WTC11 (cell line): ENCODE results near the gene ANKLE2. TPM values are rescaled to one million over a fixed set of nuclear protein-coding genes. Genes with fewer than 3 reads are reported as not detected.

ENCODE experiments used
- ATAC-seq: fragments of 200-7000 bp; cut with Tn5 transposase; 2 replicates; pipeline ENCODE4 v1.10.0; 2021; ENCODE audit warnings: mild to moderate bottlenecking, moderate library complexity
- CTCF ChIA-PET: fragments of 300-600 bp; sonication (Branson Sonifier 250); formaldehyde crosslinking; loops from one replicate; lab custom pipeline; 2021; ENCODE audit warnings: antibody characterized with exemption; lab: Charles Lee
- POLR2A ChIA-PET: fragments of 350-600 bp; sonication (Branson Sonifier 250); formaldehyde crosslinking; loops from one replicate; lab custom pipeline; 2021; ENCODE audit warnings: antibody characterized with exemption; lab: Charles Lee
- DNase-seq: peaks from one replicate; pipeline ENCODE4 v3.0.0; 2021; ENCODE audit warnings: low spot score
- H3K27ac Mint-ChIP-seq: 2 replicates; pipeline ENCODE4 v1.8.0; 2021; ENCODE audit warnings: mixed read lengths
- H3K27me3 Mint-ChIP-seq: 2 replicates; pipeline ENCODE4 v1.8.0; 2021; ENCODE audit warnings: low read depth, mild to moderate bottlenecking, moderate library complexity, mixed read lengths
- H3K36me3 Mint-ChIP-seq: 2 replicates; pipeline ENCODE4 v1.8.0; 2021; ENCODE audit warnings: mixed read lengths
- H3K4me1 Mint-ChIP-seq: 2 replicates; pipeline ENCODE4 v1.8.0; 2022; ENCODE audit warnings: mixed read lengths
- H3K4me3 Mint-ChIP-seq: 2 replicates; pipeline ENCODE4 v1.8.0; 2021; ENCODE audit warnings: mild to moderate bottlenecking, moderate library complexity, mixed read lengths
- H3K9me3 Mint-ChIP-seq: 2 replicates; pipeline ENCODE4 v1.8.0; 2021; ENCODE audit warnings: mixed read lengths
- ETV6 ChIP-seq: sonication (generic); formaldehyde crosslinking; IDR thresholded peaks from 2 replicates; pipeline ENCODE4 v1.8.1; 2022; ENCODE audit warnings: mild to moderate bottlenecking, missing genetic modification reagents
- FOXJ3 ChIP-seq: sonication (generic); formaldehyde crosslinking; IDR thresholded peaks from 2 replicates; pipeline ENCODE4 v1.9.0; 2021; ENCODE audit warnings: missing genetic modification reagents, mild to moderate bottlenecking, borderline replicate concordance
- FOXK1 ChIP-seq: sonication (generic); formaldehyde crosslinking; IDR thresholded peaks from 2 replicates; pipeline ENCODE4 v1.8.0; 2022; ENCODE audit warnings: mild to moderate bottlenecking, moderate library complexity, missing genetic modification reagents
- FOXP1 ChIP-seq: sonication (generic); formaldehyde crosslinking; IDR thresholded peaks from 2 replicates; pipeline ENCODE4 v1.8.0; 2022; ENCODE audit warnings: missing genetic modification reagents, mild to moderate bottlenecking, moderate library complexity, borderline replicate concordance
- FOXP4 ChIP-seq: sonication (generic); formaldehyde crosslinking; IDR thresholded peaks from 2 replicates; pipeline ENCODE4 v1.8.0; 2022; ENCODE audit warnings: mild to moderate bottlenecking, missing genetic modification reagents
- GABPB1 ChIP-seq: sonication (generic); formaldehyde crosslinking; IDR thresholded peaks from 2 replicates; pipeline ENCODE4 v1.8.1; 2023; ENCODE audit warnings: mild to moderate bottlenecking, missing genetic modification reagents
- GTF2I ChIP-seq: fragments of 250-450 bp; sonication (Bioruptor Pico); conservative IDR thresholded peaks from 2 replicates; pipeline ENCODE4 v1.4.0; 2021; ENCODE audit warnings: mild to moderate bottlenecking
- IRF1 ChIP-seq: sonication (generic); formaldehyde crosslinking; IDR thresholded peaks from 2 replicates; pipeline ENCODE4 v1.8.0; 2023; ENCODE audit warnings: missing genetic modification reagents
- IRF2 ChIP-seq: sonication (generic); formaldehyde crosslinking; IDR thresholded peaks from 2 replicates; pipeline ENCODE4 v1.8.0; 2022; ENCODE audit warnings: low read depth, missing genetic modification reagents, borderline replicate concordance
- MLX ChIP-seq: sonication (generic); formaldehyde crosslinking; IDR thresholded peaks from 2 replicates; pipeline ENCODE4 v1.8.1; 2023; ENCODE audit warnings: mild to moderate bottlenecking, missing genetic modification reagents, moderate library complexity
- SOX15 ChIP-seq: fragments of 250-450 bp; sonication (Bioruptor Pico); IDR thresholded peaks from 2 replicates; pipeline ENCODE4 v1.9.0; 2021; ENCODE audit warnings: mild to moderate bottlenecking
- STAT6 ChIP-seq: sonication (generic); formaldehyde crosslinking; conservative IDR thresholded peaks from 2 replicates; pipeline ENCODE4 v1.8.1; 2023; ENCODE audit warnings: mild to moderate bottlenecking, low read depth, missing genetic modification reagents, moderate library complexity
- ZNF232 ChIP-seq: sonication (generic); formaldehyde crosslinking; IDR thresholded peaks from 2 replicates; pipeline ENCODE4 v1.8.0; 2022; ENCODE audit warnings: mild to moderate bottlenecking, missing genetic modification reagents
- total RNA-seq: library from RNA; stranded (reverse); gene quantifications from 3 replicates; pipeline ENCODE4 v1.2.3, GENCODE V29; 2021
- TF ChIP-seq, protein P1 (sequence below): sonication (generic); formaldehyde crosslinking; IDR thresholded peaks from 2 replicates; pipeline ENCODE4 v1.8.1; 2023; ENCODE audit warnings: mild to moderate bottlenecking, missing genetic modification reagents
- TF ChIP-seq, protein P2 (sequence below): fragments of 250-450 bp; sonication (Bioruptor Pico); IDR thresholded peaks from 2 replicates; pipeline ENCODE4 v1.9.0; 2021; ENCODE audit warnings: mild to moderate bottlenecking, borderline replicate concordance

Gene ANKLE2
- total RNA-seq, 1 experiment from 2014 or later = 63.8 TPM

- TF ChIP-seq, protein P1, sequence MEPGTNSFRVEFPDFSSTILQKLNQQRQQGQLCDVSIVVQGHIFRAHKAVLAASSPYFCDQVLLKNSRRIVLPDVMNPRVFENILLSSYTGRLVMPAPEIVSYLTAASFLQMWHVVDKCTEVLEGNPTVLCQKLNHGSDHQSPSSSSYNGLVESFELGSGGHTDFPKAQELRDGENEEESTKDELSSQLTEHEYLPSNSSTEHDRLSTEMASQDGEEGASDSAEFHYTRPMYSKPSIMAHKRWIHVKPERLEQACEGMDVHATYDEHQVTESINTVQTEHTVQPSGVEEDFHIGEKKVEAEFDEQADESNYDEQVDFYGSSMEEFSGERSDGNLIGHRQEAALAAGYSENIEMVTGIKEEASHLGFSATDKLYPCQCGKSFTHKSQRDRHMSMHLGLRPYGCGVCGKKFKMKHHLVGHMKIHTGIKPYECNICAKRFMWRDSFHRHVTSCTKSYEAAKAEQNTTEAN (CRISPR knock-in tag) = no peak
- TF ChIP-seq ETV6 (CRISPR knock-in tag) = no peak
- TF ChIP-seq STAT6 = no peak
Observed at GRCh38 chr12:132789099-132789471, 27.5 kb upstream of the ANKLE2 start (continued).

GRCh38 chr12:132788375-132789098 lies 26.9 kb upstream of the ANKLE2 start:
- POLR2A ChIA-PET = no interaction called here
- TF ChIP-seq SOX15 (CRISPR knock-in tag) (no peak), FOXP1 (CRISPR knock-in tag) (no peak), IRF2 (CRISPR knock-in tag) (no peak), GTF2I (no peak), MLX (no peak), FOXK1 (CRISPR knock-in tag) (no peak), ZNF232 (CRISPR knock-in tag) (no peak), FOXJ3 (no peak), STAT6 (no peak), FOXP4 (CRISPR knock-in tag) (no peak), IRF1 (no peak), GABPB1 (CRISPR knock-in tag) (no peak)
- TF ChIP-seq, protein P2, sequence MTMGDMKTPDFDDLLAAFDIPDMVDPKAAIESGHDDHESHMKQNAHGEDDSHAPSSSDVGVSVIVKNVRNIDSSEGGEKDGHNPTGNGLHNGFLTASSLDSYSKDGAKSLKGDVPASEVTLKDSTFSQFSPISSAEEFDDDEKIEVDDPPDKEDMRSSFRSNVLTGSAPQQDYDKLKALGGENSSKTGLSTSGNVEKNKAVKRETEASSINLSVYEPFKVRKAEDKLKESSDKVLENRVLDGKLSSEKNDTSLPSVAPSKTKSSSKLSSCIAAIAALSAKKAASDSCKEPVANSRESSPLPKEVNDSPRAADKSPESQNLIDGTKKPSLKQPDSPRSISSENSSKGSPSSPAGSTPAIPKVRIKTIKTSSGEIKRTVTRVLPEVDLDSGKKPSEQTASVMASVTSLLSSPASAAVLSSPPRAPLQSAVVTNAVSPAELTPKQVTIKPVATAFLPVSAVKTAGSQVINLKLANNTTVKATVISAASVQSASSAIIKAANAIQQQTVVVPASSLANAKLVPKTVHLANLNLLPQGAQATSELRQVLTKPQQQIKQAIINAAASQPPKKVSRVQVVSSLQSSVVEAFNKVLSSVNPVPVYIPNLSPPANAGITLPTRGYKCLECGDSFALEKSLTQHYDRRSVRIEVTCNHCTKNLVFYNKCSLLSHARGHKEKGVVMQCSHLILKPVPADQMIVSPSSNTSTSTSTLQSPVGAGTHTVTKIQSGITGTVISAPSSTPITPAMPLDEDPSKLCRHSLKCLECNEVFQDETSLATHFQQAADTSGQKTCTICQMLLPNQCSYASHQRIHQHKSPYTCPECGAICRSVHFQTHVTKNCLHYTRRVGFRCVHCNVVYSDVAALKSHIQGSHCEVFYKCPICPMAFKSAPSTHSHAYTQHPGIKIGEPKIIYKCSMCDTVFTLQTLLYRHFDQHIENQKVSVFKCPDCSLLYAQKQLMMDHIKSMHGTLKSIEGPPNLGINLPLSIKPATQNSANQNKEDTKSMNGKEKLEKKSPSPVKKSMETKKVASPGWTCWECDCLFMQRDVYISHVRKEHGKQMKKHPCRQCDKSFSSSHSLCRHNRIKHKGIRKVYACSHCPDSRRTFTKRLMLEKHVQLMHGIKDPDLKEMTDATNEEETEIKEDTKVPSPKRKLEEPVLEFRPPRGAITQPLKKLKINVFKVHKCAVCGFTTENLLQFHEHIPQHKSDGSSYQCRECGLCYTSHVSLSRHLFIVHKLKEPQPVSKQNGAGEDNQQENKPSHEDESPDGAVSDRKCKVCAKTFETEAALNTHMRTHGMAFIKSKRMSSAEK (CRISPR knock-in tag) = no peak
- Mint-ChIP-seq H3K27ac (peak overlapping the region; percentile 71), H3K36me3 (peaks cover 51% of the 10 kb centered on the region), H3K9me3 (peaks cover 6% of the 10 kb centered on the region; the same call in 1 of the 2 replicates), H3K4me3 (no peak overlapping the region), H3K4me1 (no peaks in the 10 kb centered on the region), H3K27me3 (no peaks in the 10 kb centered on the region)
- CTCF ChIA-PET = interaction anchor here (1.1 kb wide), 1 partner anchor 21 kb away, joined by 3 read pairs; no protein-coding TSS in a partner anchor
- DNase-seq = no peak
- ATAC-seq = peak; percentile 78
